HG03135 (cell line): ENCODE data around the gene EYA4.

Source experiments
- ATAC-seq: cut with Tn5 transposase; IDR thresholded peaks from one replicate; pipeline ENCODE4 v1.9.1; 2021; ENCODE audit warnings: mild to moderate bottlenecking, moderate library complexity; ENCODE audit not compliant: unreplicated experiment

The EYA4 gene

DNA sequence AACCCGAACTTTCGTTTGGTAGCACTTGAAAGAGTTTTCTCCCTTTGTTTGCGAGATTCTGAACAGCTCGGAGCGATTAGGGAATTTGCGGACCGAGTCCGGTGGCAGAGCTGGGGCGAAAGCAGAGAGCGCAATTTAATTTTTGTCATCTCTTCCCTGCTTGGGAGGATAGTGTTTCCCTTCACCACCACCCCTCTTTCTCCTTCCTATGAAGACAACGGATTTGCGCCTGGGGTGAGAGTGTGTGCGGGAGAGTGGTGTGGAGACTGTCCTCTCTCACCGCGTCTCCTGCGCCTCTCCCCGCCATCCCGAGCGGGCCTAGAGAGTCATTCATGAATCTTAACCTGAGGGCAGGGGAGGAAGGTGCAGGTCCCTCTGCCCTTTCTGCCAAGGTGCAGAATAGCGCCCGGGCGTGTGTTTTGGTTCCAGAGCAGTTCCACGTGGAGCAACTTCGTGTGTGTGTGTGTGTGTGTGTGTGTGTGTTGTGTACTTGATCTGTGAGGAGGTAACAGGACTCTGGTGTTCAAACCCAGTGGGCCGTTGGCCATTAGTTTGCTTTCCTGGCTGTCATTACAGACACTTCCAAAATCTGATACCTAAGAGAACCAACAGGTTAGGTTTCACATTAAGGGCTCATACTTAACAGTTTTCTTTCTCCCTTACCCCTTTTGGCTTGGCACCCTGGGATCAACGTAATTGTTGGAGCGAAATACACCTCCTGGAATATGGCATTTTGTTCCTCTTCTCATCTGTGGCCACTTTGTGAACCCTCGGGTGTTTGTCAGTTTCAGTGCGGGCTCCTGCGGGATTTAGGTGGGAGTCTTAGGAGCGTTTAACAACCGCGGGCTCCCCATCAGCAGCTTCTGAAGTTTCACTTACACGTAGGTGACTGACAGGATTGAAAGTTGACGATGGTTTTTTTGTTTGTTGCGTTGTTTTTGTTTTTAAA lies 1.8 kb downstream of the EYA4 start:
- no peak for ATAC-seq

DNA sequence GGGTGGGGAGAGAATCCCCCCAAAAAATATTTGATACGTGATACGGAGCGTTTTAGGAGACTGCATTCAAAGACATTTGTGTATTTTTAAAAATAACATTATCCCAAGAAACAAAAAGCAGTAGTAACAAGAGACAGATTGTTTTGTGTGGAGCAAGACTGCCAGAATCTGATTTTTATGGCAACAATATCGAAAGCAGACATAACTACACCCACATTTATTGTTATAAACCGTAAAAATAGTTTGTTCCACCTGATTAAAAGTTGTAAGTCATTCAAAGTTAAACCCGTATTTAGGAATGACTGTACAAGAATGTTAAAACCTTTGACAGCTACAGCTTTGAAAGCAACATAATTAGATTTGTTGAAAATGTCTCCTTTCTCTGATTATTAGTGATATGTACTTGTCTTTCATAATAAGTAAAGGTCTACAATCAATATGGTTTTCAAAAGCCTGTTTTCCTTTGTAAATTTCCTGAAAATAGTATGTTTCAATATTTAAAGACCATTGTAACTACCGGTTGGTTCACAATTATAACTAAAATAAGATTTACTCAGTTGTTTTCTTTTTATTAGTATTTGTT lies 2.7 kb downstream of the EYA4 start:
- no peak for ATAC-seq

DNA sequence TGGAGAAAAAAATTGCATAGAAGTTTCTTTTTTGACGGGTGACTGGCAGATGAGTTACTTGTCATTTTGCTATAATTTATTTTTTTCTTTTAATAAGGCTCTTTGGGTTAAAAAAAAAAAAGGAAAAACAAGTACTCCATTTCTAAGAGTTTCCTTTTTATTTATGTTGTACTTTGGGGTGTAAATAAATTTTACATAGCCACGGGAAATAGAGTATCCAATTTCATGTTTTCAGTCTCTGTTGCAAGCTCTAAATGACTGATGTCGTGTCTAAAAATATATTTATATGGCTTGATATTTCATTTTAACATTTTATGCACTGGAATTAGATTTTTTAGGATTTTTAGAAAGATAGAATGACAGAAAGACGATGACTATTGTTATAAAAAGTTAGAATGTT lies 3.4 kb downstream of the EYA4 start:
- ATAC-seq, result no peak

DNA sequence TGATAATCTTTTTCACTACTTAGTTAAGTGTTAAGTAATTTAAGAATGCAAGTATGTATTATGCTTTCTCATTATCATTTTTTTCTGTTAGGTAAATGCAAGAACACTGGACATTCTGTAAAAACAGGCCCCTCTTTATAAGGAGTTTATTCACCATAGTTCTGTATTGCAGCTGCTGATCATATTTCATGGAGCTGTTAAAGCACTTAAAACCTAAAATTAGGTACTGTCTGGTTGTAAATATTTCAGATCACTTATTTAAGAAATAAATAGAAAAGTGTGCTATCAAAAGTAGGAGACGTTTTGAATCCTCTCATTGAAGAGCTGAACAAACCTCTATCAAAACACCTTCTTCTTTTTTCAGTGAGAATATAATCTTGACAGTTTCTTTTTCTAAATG lies 3.9 kb downstream of the EYA4 start:
- ATAC-seq, result no peak

DNA sequence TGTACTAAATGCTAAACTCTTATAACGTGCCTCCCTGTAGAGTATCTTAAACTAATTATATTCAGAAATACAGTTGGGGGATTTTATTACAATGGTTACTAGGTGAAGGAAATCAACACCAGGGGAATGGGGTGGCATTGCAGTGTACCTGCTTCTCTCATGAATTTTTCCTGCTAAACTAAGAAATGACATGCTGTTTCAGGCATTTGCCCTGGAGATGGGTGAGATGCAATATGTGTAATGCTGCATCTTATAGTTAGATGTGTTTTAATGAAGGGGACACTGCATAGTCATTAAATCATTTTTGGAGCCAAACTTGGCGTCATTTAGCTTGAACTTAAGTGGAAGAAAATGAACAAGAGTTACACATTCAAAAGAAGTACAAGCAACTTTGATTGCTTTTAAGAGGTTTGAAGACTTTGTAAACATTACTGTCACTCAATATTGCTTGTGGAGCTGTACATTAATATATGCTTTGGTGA lies 4.3 kb downstream of the EYA4 start:
- ATAC-seq, result no peak

DNA sequence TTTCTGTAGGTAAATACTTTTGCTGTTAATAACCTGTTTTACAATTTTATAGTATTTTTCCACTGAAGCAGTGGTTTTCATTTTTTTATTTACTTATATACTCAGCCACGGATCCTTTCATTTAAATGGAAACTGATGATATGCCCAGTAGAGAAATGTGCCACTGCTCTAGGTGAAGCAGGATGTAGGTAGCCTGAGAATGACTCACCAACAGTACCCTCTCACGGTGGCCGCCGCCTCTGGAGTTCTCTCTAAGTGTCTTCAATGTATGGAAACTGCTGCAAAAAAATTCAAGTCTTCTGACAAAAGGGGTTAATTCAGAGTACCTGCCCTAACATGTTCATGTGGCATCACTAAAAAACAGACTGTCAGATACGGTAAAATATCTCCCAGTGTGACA lies 6.4 kb downstream of the EYA4 start:
- ATAC-seq, result no peak

DNA sequence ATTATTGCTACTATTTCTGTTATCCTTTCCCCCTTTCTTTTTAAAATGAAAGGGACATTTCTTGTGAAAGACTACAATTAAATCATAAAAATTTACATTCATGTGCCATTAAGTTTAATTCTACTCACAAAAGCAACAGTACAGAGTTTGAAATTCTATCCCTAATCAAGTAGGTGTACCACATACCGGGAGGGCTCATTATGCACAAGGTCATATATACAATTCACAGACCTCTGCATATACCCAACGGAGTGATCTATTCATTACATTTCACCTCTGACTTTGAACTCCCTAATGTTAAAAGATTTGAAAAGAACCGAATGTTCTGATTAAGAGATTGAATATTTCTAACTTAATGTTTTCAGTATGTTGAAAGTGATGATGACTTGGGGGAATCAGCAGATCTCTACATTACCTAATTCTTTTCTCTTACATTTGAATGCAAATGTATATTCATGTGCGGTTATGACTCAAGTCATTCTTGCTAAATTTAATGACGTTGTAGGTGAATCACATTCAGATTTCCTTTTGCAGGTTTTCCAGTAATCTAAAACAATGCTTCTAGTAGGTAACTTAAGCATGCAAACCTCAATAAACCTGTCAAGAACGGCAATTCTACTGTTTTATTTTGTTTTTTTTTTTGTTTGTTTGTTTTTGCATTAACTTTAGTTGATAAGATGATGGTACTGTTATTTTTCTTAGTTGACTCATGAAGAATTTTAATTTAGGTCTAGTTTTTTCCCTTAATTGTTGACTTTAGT lies 7.3 kb downstream of the EYA4 start:
- ATAC-seq, result no peak

DNA sequence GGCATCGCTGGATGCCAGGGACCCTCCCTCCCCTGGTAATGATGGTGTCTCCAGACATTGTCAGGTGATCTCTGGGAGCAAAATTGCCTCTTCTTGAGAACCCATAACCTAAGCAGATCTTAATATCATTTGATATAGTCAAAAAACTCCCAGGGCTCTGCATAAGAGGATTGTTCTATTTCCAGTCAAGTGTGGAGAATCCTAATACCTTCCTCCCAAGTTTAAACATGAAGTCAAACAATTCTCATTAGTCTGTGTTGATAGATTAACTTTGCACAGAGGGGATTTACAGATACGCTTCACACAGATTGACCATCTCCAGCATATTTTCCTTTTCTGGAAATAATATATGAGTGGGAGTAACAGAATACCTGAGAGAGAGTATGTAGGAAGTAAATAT lies 10.5 kb downstream of the EYA4 start:
- no peak for ATAC-seq

DNA sequence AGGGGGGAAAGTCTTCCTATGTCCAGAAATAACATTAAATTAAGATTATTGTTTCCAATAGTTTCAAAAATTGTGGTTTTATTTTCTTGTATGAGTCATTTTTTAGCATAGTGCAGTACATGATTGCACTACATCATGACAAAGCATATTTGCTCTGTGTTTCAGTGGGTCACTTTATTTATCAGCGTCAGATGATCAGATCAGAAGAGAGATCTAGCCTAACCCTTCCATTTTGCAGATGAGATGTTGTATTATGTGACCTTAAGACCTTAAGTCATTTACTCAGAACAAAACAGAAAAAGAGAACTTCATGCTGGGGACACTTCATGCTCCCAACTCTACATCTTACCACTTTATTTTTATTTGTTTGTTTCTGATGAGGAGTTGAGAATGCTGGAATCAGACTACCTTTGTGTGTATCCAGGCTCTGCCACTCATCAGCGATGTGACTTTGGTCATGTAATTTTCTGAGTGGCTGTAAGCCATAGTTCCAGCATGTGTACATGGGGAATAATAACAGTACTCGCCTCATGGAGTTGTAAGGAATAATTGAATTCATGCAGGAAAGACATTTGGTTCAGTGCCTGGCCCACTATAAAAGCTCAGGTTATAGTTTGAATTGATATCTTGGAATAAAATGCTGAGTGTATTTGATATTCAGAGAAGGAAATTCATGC lies 13.5 kb downstream of the EYA4 start:
- no peak for ATAC-seq

DNA sequence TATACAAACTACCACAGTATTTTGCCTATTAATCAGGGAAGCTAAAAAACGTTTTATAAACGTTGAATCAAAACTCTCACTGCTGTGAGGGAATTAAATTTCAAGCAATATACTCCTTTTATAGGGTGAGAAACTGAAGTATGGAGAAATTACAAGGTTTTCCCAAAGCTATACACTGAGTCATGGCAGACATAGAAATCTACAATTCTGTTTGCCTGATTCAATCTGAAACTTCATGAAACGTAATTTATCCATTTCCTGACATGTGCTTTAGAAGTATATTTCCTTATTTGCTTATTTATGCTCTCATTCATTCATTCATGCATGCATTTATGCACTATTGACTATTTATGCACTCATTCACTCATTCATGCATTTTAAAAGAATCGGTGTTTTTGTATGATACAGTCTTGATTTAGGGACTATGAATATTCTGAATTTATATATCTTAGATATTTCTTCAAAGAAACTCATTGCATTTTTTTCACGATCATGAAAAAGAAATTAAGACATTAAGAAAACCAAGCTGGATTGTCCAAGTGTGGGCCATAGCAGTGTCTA lies 16.5 kb downstream of the EYA4 start:
- no peak for ATAC-seq

DNA sequence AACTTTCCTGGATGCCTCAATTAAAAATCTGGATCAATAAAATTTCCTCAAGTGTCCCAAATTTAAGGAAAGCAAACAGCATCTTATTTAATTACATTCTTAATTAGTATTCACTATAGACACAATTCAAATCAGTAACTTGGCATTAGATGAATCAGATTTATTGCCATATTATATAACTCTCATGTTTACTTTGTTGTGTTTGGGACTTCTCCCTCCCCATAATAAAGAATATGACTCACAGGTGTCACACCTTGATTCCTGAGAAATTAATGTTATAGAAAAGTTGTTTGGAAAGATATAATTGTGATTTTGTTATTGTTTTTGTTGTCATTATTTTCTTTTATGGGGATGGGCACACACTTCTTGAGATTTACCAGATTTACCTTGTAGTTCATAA lies 18.4 kb downstream of the EYA4 start:
- no peak for ATAC-seq

DNA sequence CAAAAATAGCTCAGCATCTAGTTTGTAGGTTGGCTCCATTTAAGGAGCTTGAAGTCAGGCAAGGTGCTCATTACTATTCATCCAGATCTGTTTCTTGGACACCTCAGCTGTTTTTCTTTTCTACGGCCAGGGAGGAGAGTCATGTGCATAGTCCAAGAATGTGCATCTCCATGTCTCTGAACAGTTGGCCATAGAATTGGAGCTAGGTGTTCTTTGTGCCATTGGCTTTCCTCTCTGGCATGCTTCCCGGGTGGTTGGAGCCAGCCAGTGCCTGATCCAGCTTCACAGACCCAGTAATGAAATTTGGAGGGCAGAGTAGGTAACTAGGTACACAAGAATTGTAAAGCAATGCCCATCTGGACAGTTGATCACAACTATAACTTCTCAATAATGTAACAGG lies 21.6 kb downstream of the EYA4 start:
- ATAC-seq, result no peak

DNA sequence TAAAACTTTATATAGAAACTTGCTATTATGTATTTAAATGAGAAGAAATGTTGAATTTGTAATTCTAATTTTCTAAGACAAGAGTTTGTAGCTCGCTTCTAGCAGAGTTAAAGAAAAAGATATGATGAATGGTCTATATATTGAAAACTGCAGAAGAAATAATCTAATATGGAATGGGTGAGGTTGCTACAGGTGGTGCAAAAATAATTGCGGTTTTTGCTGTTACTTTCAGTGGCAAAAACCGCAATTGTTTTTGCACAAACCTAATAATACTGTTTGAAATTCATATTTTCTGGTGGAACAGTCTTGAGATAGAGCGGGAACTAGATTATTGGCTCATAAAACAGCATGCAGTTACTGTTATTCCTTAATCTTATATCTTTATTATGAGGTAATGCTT lies 23.9 kb downstream of the EYA4 start:
- ATAC-seq, result no peak

DNA sequence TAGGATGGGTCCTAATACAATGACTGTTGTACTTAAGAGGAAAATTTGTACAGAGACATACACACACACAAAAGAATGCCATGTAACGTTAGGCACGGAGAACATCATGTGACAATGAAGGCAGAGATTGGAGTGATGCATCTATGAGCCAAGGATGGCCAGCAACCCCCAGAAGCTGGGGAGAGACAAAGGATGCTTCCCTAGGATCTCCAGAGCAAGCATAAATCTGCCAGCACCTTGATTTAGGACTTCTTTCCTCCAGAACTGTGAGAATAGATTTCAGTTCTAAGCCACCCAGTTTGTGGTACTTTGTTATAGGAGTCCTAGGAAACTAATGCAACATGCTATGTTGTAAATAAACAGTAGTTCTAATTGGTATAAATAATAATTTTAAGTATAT lies 25.0 kb downstream of the EYA4 start:
- ATAC-seq, result no peak

DNA sequence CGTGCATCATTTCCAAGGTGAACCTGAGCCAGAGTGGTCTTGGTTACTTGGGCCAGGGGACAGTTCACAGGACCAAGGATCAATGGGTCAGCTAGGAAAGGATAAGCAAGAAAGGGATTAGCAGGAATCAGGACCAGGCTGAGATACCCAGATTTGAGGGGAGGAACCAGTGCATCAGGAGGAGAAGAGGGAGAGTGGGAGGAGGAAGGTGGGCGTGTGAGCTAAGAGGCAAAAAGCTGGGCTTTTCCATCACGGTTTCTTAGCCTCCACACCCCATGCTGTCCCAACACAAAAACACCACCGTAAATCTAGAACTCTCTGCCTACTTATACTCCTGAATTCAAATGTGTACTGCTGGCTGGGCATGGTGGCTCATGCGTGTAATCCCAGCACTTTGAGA lies 27.5 kb downstream of the EYA4 start:
- ATAC-seq, result no peak

DNA sequence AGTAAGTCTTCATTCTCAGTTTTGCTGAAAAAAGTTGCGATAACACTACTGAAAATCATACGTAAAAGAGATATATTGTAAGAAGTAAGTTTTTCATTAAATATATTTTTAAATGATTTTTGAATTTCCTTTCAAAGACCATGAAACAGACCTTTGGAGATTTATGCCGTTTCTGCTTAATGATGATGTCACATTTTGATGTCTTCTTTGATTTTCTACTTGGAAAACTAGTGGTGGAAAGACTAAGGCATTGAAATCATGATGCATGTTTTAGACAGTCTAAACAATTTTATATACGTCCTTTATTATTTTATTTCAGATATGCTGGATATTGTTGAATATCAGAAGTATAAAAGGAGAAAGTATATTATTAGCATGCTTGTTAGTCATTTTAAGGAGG lies 33.7 kb downstream of the EYA4 start:
- ATAC-seq, result no peak

DNA sequence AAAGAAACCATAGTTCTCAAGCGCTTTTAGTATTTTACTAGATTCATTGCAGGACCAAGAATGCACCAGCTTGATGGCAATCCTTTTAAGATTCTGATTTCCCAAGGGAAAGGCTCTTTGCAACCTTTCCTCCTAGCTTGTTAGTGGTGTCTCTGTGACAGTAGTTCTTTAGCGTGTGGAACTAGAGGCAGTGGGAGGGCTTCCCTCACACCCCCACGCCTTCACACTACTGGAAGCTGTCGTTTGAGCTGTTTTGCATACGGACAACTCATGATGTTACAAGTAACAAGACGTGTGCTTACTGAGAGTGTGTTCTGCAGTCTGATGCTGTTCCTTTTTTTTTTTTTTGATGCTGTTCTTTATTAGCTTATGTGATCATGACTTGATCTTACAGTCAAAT lies 34.1 kb downstream of the EYA4 start:
- ATAC-seq, result no peak

DNA sequence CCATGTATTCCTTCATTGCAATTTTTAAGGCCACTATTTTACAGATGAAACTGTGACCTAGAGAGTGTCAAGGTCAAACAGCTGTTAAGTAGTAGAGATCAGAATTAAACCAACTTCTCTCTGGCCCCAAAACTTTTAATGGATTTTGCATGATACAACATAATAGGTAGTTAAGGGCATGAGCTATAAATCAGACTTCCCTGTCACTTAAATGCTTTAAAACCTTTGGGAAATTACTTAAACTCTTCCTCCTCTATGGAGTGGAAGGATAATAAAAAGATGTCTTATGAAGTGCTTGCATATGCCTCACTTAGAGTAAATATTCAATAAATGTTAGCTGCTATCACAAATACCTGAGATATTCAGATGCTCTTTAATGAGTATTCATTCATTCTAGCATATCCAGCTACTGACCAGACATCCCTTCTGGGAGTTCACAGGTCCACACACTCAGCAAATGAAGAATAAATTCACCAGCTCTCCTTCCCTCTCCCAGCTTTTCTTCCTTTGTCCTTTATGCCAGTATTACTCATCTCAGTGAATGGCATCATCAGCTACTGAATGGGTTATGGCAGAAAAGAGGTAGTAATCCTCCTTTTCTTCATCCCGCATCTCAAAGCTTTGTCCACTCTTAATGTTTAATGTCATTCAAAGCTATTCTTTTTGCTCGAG lies 36.2 kb downstream of the EYA4 start:
- ATAC-seq, result no peak

DNA sequence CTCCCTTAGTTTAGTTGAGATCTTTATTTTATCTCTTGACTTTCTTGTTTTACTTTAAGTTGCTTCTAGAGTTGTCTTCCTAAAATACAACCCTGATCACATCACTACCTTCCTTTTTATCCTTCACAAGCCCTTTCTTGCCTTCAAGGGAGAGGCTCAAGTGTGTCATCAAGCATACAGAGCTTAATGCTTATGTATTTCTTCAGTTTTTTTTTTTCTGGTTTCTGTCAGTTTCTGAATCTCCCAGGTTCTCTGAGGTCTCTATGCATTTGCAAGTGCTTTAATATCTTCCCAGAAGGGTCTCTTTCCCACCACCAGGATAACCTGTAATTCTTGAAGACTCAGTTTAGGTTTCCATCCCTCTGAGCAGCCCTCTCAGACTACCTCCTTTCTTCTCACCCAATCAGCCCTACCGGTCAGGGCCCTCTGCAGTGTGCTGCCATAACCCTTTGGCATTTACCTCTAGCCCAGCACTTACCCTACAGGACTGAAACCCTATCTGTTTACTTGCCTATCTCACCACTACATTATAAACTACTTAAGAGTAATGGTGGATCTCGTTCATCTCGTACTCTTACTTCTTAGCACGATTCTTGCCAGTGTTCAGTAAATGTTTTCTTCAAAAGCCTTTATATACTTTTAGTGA lies 36.9 kb downstream of the EYA4 start:
- ATAC-seq, result no peak

DNA sequence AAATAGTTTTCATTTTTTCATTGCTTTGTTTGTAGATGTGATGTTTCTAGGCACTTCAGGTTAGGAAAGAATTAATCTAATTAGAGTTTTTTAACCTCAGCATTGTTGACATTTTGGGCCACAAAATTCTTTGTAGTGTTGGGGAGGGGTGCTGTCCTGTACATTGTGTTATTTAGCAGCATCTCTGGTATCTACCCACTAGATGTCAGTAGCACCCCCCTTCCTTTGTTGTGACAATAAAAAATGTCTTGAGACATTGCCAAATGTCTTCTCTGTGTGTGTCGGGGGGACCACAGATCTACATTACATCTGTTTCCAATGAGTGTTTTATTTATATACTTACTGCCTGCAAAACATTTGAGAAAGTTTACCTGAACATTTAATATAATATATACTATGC lies 45.6 kb downstream of the EYA4 start:
- no peak for ATAC-seq
